Activated T-cell treated with anti-CD3 and anti-CD28 coated beads for 24 hours (primary cell): ENCODE data around the gene ACSL6.

Experiments
- DNase-seq: peaks from one replicate; pipeline ENCODE4 v3.0.0-alpha.2; 2020; ENCODE audit warnings: low read depth

Gene ACSL6

DNA sequence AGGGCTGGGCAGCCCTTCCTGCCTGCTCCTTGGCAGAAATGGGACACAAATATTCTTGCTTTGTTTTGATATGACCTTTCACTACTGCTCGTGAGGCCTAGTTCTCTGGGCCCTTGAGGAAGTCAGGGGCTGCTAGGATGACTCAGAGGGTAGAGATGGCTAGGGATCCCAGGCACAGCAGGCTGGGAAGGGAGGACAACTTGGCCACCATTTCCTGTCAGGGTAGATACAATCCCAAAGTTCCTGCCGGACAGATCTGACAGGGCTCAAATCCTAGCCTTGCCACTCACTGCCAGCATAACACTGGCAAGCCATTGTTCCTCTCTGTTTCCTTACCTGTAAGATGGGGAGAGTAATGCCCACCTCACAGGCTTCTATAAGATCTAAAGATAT is 34.2 kb downstream of the ACSL6 start:
- DNase-seq: no peak

DNA sequence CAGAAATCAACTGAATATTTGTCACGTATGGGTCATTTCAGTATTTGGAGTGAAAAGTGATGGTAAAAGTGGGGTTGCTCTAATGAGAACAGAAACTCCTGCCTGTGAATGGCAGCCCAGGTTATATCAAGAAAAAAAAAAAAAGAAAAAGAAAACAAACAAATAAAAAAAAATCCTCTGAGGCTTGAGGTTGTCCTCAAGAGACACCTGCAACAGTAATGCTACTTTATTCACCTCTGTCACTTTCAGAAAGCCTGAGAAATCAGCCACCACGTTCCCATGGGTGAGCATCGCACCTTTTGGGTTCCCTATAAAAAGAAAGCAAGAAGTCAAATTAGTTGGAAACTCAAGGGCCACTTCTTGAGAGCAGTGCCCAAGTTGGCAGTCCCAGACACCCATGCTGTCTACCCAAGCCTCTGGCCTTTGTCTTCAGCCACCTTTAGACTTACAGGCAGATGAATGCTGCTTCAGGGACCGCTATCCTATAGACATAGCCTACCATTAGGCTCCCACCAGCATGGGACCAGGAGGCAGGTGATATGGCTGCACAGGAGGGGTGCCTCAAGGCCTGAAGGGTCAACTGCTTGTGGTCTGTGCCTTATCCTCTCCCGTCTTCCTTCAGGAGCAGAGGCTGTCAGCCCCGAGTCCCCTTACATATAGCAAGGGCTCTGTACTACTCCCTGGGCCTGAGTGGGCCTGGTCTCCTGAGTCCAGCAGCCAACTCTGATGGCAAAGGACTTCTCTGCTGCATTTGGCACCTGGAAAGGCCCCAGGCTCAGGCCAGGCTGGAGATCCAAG is 34.8 kb downstream of the ACSL6 start:
- no peak for DNase-seq

DNA sequence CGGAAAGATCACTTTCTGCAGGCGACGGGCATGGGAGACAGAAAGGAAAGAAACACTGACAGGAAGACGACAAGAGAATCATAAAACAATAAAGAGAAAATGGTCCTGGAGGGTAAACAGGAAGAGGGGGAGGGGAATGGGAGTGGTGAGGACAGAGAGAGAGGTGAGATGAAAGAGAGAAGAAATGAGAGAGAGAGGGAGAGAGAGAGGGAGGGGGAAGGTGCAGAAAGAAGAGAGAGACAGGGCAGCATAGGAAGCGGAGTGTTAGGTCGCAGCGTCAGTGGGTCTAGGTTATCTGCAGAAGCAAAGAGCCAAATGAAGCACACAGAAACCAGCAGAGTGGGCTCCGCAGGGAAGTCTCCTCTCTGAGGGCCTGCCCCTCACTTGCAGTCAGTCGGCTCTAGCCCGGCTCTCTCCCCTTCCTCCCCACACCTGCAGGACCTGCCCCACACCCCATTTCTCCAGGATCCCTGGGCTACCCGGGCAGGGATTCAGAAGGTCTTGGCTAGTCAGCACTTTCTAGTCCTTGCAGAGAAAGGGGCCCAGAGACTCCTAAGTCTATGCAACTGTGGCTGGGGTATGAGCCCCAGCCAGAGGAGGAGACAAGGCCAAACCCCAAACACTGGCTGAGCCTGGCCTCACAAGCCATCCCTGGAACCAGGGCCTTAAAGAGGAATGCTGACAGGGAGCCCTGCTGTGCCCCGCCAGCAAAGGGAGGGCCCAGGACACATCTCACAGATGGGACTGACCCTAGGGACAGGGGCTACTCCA is 36.3 kb downstream of the ACSL6 start:
- no peak for DNase-seq

DNA sequence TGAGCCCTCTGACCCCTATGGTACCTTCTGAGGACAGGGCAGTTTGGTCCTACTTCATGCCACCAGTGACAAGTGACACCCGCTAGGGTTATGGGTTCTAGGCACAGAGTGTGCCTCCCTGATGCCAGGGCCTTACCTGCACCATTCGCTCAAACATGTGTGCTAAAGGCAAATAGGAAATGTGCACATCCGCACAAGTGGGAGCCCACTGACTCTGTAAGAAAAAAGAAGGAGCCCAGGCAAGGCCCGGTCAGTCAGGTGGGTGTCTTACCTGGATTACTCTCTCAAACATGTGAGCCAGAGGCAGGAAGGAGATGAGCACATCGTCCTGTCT is 36.9 kb downstream of the ACSL6 start:
- no peak for DNase-seq

DNA sequence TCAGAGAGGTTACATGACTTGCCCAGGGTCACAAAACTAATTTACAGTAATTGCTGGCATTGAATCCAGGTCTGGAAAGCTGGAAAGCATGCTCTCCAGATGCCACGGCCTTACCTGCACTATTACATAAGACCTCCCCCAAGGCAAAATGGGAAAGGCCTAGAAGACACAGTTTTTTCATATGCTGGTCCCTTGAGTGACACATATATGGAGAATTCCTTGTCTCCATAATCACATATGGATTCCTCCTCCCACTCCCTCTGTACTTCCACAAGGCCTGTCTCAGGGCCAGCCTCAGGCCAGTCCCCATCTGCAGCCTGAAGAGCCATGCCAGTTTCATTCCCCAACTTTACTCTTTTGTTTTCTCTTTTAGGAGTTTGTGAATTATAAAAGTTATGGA is 37.4 kb downstream of the ACSL6 start:
- DNase-seq: no peak

DNA sequence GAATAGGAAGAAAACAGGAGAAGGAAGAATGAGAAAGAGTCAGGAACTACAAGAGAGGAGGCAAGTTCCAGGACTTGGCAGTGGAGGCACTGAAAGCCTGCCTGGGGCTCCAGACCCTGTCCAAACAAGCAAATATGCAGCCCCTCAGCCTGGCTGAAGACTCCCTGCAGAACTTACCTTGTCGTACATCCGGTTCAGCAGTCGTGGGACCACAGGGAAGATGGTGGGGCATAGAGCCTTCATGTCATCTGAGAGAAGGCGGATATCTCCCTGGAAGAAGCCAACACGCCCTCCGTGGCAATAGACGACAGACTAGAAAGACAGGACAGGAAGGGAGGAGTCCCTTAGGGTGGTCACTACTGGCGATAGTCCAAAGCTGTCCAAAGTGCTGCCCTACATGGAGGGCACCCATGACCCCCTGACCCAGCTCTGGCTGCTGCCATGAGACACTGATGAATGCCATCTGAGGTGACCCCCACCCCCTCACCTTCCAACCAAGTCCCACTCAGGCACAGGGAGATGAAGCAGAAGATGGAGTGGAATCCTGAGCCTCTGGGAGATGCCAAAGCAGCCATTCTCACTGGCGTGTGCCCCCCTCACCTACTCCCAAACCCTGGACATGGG is 38.3 kb downstream of the ACSL6 start:
- DNase-seq: no peak

DNA sequence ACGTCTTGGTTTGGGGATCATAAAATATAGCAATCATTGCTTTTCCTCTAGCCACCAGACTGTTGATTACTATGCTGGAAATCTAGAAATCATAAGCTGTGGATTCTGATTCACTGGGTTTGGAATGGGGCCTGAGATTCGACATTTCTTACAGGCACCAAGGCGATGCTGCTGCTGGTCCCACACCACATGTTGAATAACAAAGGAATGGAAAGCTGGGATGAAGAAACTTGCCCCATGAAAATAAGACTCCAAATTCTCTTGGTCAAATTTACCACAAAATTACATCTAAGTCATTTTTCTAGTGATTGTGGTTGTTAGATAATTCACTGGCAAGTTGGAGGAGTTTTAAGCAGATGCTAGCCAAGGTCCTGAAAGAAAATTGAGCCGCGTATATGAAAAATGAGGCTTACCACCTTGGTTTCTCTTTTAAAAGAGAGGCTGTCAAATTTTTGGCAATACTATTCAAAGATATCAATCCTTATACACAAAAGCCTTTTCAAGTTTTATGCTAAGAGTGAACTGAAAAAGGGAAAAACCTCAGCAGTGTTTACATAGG is 43.0 kb downstream of the ACSL6 start:
- DNase-seq: no peak

DNA sequence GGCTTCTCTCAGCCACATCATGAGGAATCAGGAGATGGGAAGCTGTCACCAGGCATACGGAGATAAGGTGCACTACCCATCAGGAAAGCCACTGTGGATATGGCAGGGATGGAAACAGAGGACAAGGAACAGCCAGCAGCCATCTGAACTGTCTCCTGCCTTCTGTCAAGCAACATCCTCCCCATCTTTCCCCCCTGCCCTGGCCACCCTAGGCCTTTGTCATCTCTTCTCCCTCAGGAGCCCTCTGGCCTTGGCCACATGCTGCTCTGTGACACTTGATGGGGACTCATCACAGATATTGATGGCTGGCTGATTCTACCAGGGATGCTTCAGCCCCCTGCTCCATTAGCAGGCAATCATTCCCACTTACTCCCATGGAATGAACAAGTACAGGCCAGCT is 44.9 kb downstream of the ACSL6 start:
- no peak for DNase-seq

DNA sequence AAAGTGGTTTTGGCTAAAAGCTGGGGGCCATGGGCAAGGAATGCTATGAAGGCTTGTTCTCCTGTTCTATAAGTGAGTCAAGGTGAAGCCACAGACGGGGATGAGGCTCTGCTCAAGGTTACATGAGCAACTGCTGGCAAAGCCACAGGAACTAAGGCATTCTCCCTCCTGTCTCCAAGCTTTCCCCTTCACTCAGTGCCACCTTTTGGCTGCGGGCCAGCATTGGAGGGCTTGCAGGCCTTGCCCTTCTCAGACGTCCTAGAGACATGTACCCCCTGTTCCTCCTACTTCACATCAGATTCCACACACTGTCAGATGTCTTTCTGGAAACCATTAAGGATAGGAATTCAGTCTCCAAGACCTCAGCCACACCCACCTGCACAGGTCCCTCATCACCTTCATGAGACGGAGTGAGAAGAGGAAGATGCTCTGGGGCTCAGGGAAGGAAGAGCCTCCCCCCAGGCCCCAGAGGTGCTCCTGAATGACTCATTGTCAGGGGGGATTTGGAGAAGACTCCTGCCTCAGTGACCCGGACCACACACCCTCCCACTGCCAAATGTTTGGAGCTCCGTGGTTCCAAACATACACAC is 45.5 kb downstream of the ACSL6 start:
- DNase-seq: no peak

DNA sequence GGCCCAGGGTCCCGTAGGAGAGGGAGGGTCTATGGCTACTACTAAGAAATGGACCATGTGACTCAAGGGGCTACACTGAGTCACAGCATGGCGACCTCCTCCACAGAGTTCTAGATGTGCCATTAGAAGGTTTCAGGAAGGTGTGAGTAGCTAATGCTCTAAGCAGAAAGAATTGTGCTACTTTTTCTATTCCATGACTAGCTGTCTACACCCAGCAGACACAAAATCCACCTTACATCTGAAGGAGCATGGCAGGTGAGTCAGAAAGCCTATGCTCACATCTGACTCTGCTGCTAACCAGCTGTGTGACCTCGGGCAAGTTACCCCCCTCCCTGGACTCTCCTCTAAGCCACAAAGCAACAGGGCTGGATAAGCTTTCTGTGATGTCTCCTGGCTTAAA is 51.6 kb downstream of the ACSL6 start:
- no peak for DNase-seq

DNA sequence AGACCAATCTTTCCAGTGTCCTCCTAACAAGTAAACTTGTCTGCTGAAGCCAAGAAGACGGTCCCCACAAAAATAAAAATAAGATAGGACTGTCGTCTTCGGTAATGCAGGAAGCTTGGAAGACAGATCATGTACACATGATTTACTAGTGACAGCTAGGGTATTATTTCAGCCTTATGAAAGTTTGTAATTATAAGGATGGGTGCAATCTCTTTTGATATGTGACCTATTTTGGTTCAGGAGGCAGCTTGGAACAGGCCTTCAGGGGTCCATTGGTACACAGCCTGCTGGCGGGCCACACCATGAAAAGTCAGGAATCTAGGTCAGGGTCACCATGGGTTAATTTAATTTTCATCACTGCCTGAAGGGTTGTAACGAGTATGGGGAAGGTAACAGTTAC is 52.3 kb downstream of the ACSL6 start:
- DNase-seq: no peak

DNA sequence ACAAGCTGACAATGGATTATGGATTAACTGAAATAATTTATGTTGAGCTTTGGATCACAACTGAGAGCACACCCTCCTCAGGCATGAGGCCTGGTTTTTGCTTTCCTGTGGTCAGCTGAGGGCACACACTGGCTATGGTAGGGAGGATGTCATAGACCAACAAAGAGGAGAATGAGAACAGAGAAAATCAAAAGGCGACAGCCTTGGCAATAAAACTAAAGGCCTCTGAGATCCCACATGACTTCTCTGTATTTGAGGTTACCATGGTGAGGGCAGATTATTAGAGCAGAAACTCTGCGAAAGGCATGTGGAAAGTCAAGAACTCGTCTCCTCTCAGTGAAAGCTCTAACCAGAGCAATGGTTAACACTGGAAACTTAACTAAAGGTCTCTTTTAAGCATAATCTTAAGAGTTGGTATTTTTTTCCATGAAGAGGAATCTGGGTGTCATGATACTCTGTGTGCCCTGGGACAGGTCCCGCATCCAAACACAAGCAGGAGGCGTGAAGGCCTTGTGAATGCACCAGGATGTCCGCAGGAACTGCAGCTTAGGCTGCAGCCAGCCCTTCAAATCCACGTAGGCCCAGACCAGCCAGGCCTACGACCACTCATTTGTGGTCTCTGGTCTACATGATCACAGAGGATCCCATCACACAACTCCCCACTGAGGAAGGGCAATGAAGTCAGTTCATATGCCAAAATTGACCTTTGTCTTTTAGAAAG is 53.6 kb downstream of the ACSL6 start:
- DNase-seq: no peak

DNA sequence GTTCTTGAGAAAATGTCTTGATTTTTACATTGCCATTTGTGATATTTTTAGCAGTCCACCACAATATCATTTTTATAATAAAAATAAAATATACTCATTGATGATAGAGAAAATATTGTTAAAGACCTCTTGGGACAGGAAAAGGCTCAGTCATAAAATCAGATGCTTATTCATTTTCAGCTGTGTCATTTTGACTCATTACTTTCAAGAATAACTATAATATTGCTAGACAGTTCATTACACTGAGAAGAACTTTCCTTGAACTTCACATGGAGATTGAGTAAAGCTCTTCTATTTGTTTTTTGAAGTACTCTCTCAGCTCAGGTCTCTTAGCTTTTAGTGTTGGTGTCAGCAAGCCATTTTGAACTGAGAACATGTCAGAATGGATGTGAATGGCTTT is 57.5 kb downstream of the ACSL6 start:
- no peak for DNase-seq

DNA sequence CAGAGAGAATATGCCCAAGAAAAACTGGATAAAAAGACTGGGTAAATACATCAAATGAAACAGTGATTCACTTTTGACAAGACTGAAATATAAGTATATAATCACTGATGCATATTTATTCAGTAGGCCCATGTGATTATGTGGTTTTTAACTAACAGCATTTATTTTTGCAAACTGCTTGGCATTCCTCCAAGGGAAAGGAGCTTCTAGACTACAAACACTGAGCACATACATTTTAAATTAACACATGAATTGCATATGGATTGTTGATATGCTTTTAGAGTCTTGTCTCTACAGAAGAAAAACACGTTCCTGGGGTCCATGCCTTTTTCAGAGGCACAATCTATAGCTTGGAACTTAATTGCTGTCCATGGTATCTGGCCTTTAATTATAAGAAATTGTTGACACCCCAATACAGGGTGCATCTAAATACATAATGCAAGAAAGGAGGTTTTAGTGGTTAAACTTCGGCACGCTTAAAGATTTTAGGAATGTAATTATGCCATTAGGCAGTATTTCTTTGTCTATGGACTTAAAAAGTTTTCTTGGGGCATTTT is 59.1 kb downstream of the ACSL6 start:
- no peak for DNase-seq

DNA sequence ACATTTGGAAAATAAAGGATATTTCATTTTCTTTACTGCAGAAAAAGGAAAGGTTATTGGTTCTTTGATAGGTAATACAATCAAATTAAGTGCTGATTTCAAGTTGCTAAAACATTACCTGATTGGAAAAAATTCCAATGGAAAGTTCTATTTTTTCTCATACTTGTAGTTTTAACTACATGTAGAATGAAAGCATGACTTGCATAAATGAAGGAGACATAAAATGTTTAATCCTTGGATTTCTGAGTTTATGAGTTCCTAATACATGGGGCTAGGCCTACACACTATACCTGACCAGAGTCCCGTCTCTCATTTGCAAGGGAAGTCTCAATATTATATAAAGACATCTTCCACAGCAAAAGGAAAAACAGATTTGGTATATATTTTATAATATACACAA is 60.8 kb downstream of the ACSL6 start:
- no peak for DNase-seq

DNA sequence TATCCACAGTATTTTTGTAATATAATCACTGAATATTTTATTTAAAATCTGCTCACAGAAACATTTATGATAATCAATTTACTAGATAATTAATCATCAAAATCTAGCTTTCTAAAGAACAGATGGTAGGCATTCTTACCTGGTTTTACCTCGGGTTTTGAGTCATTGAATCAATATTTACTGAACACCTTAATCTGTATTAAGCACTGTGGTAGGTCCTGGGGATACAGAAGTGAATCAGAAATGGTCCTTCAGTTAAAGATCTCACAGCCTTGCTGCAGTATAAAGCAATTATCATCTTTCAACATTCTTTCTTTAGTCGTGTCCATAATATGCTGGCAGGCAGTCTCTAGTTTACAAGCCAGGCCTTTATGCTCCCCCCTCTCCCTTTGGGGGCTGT is 64.0 kb downstream of the ACSL6 start:
- DNase-seq: no peak

DNA sequence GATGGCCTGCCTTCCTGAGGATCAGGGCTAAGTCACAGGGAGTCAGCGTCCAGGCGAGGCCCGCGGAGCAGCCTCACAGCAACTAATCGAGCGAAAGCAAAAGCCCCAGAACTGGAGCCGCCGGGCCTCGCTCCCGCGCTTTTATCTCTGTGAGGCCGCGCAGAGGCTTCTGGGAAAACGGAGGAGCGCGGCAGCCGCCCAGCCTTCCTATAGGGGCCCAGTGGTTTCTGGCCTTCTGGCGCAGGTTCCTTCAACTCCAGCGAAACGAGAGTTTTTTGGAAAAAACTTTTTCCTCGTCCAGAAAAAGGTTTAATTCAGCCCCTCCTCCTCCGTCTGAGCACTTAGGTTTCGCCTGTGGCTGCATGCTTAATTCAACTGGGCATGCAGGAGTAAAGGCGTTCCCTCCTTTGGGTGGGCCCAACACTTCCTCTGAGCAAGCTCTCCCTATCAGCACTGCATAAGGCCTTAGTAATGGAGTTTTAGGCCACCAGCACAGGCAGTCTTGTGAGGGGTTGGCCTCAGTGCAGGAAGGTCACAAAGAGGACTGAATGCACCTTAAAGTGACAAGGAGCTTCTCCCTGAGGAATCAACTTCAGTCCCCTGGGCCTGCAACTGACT is 65.8 kb downstream of the ACSL6 start, which contains the start of gene MEIKIN:
TSS of gene MEIKIN (minus strand) at position 113 of the 618 bp plus-strand sequence. CDS start 158 bp downstream, outside the sequence.
- no peak for DNase-seq

DNA sequence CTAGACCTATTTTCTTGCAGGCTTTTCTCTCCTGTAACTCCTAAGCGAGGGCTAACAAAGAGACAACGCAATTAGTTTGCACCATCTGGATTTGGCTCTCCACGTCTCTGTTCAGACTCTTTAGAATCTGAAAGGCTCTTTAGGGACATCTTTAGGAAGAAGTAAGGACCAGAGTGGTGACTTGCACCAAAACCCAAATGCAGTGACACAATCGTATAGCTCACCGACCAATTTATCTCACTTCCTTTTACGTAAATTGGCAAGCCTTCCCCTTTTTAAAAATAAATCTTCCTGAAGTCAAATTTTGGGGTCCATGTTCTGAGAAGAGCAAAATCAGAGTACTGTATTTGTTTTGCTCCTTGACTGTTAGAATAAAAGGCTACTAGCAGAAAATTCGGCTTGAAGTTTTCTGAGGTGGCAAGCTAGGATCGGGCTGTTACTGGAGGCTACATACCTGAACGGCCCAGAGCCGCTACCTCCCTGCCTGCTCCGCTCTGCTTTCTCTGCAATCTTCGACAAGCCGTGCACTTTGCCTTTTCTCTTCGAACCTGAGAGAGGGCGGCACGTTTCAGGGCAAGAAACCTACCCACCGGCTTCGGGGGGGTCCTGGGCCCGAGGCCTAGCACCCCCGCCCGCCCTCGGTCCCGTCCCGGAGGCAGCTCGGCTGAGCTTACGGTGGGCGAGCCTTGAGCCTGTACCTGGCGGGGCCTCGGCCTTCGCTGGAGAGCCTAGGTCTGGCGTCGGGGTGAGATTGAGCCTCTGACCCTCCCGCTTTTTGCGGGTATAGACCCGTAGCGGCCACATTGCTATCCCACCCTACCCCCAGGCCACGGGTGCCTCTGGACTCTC is 66.5 kb downstream of the ACSL6 start:
- no peak for DNase-seq

DNA sequence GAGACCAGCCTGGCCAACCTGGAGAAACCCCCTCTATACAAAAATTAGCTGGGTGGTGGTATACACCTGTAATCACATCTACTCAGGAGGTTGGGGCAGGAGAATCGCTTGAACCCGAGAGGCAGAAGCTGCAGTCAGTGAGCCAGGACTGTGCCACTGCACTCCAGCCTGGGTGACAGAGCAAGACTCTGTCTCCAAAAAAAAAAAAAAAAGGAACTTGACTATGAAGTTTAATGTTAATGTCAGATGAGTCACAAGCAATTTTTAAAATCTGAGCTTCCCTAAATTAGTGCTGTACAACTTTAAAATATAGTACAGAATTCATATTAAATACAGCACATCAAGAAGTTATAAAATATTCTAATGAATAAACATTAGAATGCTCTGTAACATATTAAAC is 67.5 kb downstream of the ACSL6 start:
- no peak for DNase-seq

DNA sequence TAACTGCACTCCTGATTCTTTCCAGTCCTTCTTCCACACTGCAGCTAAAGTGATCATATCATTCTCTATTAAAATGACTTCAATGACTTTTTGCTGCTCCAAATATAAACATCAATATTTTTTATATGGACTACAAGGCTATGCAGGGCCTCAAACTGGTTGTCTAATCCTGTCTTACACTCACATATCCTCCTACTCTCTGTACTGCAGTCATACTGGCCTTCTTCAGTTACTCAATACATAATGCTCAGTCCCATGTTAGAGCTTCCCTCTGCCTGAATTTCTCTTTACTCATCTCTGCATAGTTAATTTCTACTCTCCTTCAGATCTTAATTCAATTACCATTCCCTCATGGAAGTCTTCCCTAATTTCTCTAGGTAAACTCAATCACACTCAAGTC is 69.4 kb downstream of the ACSL6 start:
- DNase-seq: no peak
